ENCODE results near the gene DKK1.

DKK1 gene

GRCh38 chr10:52326382-52326781 is 12.3 kb downstream of the DKK1 start:
- no peak overlapping the region for H3K27ac ChIP-seq
- no peaks in the 10 kb centered on the region for H3K36me3 ChIP-seq
- H3K4me3 ChIP-seq, result no peak overlapping the region
- intact Hi-C loops (cut with DNase I; ENCODE audit: low total_unique reads), result no loop called here
- H3K4me1 ChIP-seq, result no peaks in the 10 kb centered on the region
- no peaks in the 10 kb centered on the region for H3K27me3 ChIP-seq
- H3K9me3 ChIP-seq, result no peaks in the 10 kb centered on the region
- no peak for DNase-seq
- no peak for TF ChIP-seq CTCF (IDR thresholded peaks at IDR 0.05)

GRCh38 chr10:52331638-52332364 is 17.7 kb downstream of the DKK1 start:
- no peaks in the 10 kb centered on the region for H3K9me3 ChIP-seq
- intact Hi-C loops (cut with DNase I; ENCODE audit: low total_unique reads), result no loop called here

GRCh38 chr10:52332815-52333214 is 18.7 kb downstream of the DKK1 start:
- Histone ChIP-seq H3K27me3 (peaks cover 0 to 4% of the 10 kb centered on the region in 2 donors), H3K4me3 (no peak overlapping the region), H3K27ac (no peak overlapping the region), H3K9me3 (no peaks in the 10 kb centered on the region), H3K36me3 (no peaks in the 10 kb centered on the region), H3K4me1 (no peaks in the 10 kb centered on the region)
- intact Hi-C loops (cut with DNase I; ENCODE audit: low total_unique reads), result no loop called here
- DNase-seq, result no peak
- TF ChIP-seq CTCF (IDR thresholded peaks at IDR 0.05), result no peak

More at GRCh38 chr10:52331638-52332364, 17.7 kb downstream of the DKK1 start:
- no peak overlapping the region for H3K27ac ChIP-seq
- no peaks in the 10 kb centered on the region for H3K27me3 ChIP-seq
- no peak for DNase-seq
- no peak for TF ChIP-seq CTCF (IDR thresholded peaks at IDR 0.05)
- no peaks in the 10 kb centered on the region for H3K36me3 ChIP-seq
- no peaks in the 10 kb centered on the region for H3K4me1 ChIP-seq
- H3K4me3 ChIP-seq, result no peak overlapping the region

- no peak overlapping the region for H3K4me3 ChIP-seq
- no peak overlapping the region for H3K27ac ChIP-seq
- no peaks in the 10 kb centered on the region for H3K36me3 ChIP-seq
- no peak for TF ChIP-seq CTCF (IDR thresholded peaks at IDR 0.05)
- intact Hi-C loops (cut with DNase I; ENCODE audit: low total_unique reads), result no loop called here
- no peaks in the 10 kb centered on the region for H3K9me3 ChIP-seq
- H3K27me3 ChIP-seq, result peaks cover 0 to 8% of the 10 kb centered on the region in 2 donors
- no peak for DNase-seq
- no peaks in the 10 kb centered on the region for H3K4me1 ChIP-seq
These were observed 20.5 kb downstream of the DKK1 start for GRCh38 chr10:52334595-52334994.

- intact Hi-C loops (cut with DNase I; ENCODE audit: low total_unique reads), result no loop called here
- H3K27me3 ChIP-seq, result peaks cover 0 to 8% of the 10 kb centered on the region in 2 donors
- H3K36me3 ChIP-seq, result no peaks in the 10 kb centered on the region
- no peaks in the 10 kb centered on the region for H3K4me1 ChIP-seq
- no peak overlapping the region for H3K4me3 ChIP-seq
- TF ChIP-seq CTCF (IDR thresholded peaks at IDR 0.05), result no peak
- no peak overlapping the region for H3K27ac ChIP-seq
- DNase-seq, result no peak
- H3K9me3 ChIP-seq, result no peaks in the 10 kb centered on the region
These were observed 21.6 kb downstream of the DKK1 start for GRCh38 chr10:52335665-52336064.
